HG02623 (cell line): ENCODE data around the gene PCCA.
"Not testable (repeated sequence)": the region's sequence is repeated elsewhere in the genome, so short reads cannot be mapped to it uniquely, and the experiment has no call there.

Experiments
- ATAC-seq: cut with Tn5 transposase; IDR thresholded peaks from one replicate; pipeline ENCODE4 v1.9.1; 2021; ENCODE audit warnings: moderate library complexity; ENCODE audit not compliant: unreplicated experiment

The PCCA gene

GRCh38 chr13:100178309-100178708 lies 89.4 kb downstream of the PCCA start:
- ATAC-seq = no peak

GRCh38 chr13:100179276-100179675 lies 90.4 kb downstream of the PCCA start:
- ATAC-seq = no peak

- ATAC-seq = no peak
Observed at GRCh38 chr13:100182900-100183490, 94.1 kb downstream of the PCCA start.

GRCh38 chr13:100184095-100184494 lies 95.2 kb downstream of the PCCA start:
- no peak for ATAC-seq

GRCh38 chr13:100195568-100195967 lies 106.7 kb downstream of the PCCA start:
- no peak for ATAC-seq

GRCh38 chr13:100196375-100196774 lies 107.5 kb downstream of the PCCA start:
- ATAC-seq = no peak

- ATAC-seq = no peak
Observed at GRCh38 chr13:100197116-100197515, 108.2 kb downstream of the PCCA start.

GRCh38 chr13:100197591-100198365 lies 108.9 kb downstream of the PCCA start:
- ATAC-seq = no peak

- ATAC-seq = no peak
Observed at GRCh38 chr13:100203696-100204367, 114.9 kb downstream of the PCCA start.

GRCh38 chr13:100208002-100208401 lies 119.1 kb downstream of the PCCA start:
- no peak for ATAC-seq

- no peak for ATAC-seq
Observed at GRCh38 chr13:100208626-100209025, 119.7 kb downstream of the PCCA start.

GRCh38 chr13:100209857-100210825 lies 121.2 kb downstream of the PCCA start:
- no peak for ATAC-seq

GRCh38 chr13:100211016-100211710 lies 122.3 kb downstream of the PCCA start:
- ATAC-seq = no peak

- ATAC-seq = no peak
Observed at GRCh38 chr13:100212904-100213553, 124.1 kb downstream of the PCCA start.

- no peak for ATAC-seq
Observed at GRCh38 chr13:100213576-100213975, 124.7 kb downstream of the PCCA start.

- no peak for ATAC-seq
Observed at GRCh38 chr13:100214886-100215285, 126.0 kb downstream of the PCCA start.

GRCh38 chr13:100221166-100221565 lies 132.3 kb downstream of the PCCA start:
- ATAC-seq = no peak

GRCh38 chr13:100223966-100224530 lies 135.2 kb downstream of the PCCA start:
- not testable (repeated sequence) for ATAC-seq

- ATAC-seq = no peak
Observed at GRCh38 chr13:100229603-100230002, 140.7 kb downstream of the PCCA start.
